ENCODE data around the gene SPRR2E. TPM values are rescaled to one million over a fixed set of nuclear protein-coding genes. Genes with fewer than 3 reads are reported as not detected.
"Not testable (repeated sequence)": the region's sequence is repeated elsewhere in the genome, so short reads cannot be mapped to it uniquely, and the experiment has no call there.

Gene SPRR2E
- polyA plus RNA-seq, 1 of the 3 experiments (the other 2 are of a cell fraction): not detected

- Histone ChIP-seq H4K20me1 (ENCODE audit: insufficient read depth) (no peaks in the 10 kb centered on the region), H3K9me2 (no peaks in the 10 kb centered on the region), H3K36me3 (replicated peaks in 1 of 2; ENCODE audit: control insufficient read depth in 1 of 2, insufficient read depth in 2 of 2, low read length in 1 of 2) (no peaks in the 10 kb centered on the region), H3K4me3 (ENCODE audit: low read depth in 2 of 2, low read length in 1 of 2) (no peak within 1 kb of the TSS), H3K27ac (ENCODE audit: low read depth in 2 of 2, low read length in 1 of 2) (no peak within 1 kb of the TSS), H3K9me3 (no peaks in the 10 kb centered on the region), H3K79me2 (ENCODE audit: insufficient read depth) (no peaks in the 10 kb centered on the region), H2AFZ (ENCODE audit: low read depth) (no peak within 1 kb of the TSS), H3F3A (replicated peaks; ENCODE audit: insufficient read depth) (no peaks in the 10 kb centered on the region), H3K27me3 (ENCODE audit: insufficient read depth) (no peaks in the 10 kb centered on the region), H3K4me2 (no peak within 1 kb of the TSS), H3K9ac (no peak within 1 kb of the TSS), H3K4me1 (ENCODE audit: control insufficient read depth in 1 of 2, insufficient read depth in 2 of 2, low read depth in 1 of 2, low read length in 1 of 2) (no peaks in the 10 kb centered on the region)
- ChIA-PET CTCF (interaction anchor here (1.0 kb wide), 1 partner anchor 17 kb away, joined by 3 read pairs; the partner anchor contains the start of gene SPRR2D), POLR2A (no interaction called here)
- 0% methylated on average over 2 of the region's 2 CpGs for WGBS (ENCODE audit: low lambda C conversion rate)
- TF ChIP-seq, protein P1, sequence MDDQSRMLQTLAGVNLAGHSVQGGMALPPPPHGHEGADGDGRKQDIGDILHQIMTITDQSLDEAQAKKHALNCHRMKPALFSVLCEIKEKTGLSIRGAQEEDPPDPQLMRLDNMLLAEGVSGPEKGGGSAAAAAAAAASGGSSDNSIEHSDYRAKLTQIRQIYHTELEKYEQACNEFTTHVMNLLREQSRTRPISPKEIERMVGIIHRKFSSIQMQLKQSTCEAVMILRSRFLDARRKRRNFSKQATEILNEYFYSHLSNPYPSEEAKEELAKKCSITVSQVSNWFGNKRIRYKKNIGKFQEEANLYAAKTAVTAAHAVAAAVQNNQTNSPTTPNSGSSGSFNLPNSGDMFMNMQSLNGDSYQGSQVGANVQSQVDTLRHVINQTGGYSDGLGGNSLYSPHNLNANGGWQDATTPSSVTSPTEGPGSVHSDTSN (IDR thresholded peaks at IDR 0.05): no peak
- TF ChIP-seq, protein P2, sequence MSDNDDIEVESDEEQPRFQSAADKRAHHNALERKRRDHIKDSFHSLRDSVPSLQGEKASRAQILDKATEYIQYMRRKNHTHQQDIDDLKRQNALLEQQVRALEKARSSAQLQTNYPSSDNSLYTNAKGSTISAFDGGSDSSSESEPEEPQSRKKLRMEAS (IDR thresholded peaks at IDR 0.05; ENCODE audit: low read depth): no peak
- TF ChIP-seq RFX5 (IDR thresholded peaks at IDR 0.05; ENCODE audit: low read length): no peak
- DNase-seq: no peak
Observed at GRCh38 chr1:153057375-153057774, 37.0 kb downstream of the SPRR2E start, which contains the start of gene SPRR2A. SPRR2A (minus strand) TSS chr1:153057512; CDS start chr1:153056735, 777 bp downstream.

DNA sequence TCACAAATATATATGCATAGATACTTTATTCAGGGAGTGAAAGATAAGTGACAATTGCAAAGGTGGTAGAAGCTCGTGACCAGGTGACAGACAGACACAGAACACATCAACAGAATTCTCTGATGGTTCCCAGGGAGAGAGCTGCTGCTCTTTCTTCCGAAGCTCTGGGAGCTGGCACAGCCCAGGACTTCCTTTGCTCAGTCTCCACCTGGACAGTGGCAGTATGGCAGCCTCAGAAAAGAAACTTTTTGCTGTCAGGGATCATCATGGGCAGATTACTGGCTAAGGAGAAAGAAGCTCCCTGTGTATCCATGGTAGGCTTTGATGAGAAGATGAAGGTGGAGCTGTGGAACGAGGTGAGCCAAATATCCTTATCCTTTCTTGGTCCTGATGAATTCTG lies 38.2 kb downstream of the SPRR2E start:
- H3F3A ChIP-seq (replicated peaks; ENCODE audit: insufficient read depth); H3K36me3 ChIP-seq (replicated peaks in 1 of 2; ENCODE audit: control insufficient read depth in 1 of 2, insufficient read depth in 2 of 2, low read length in 1 of 2); H3K79me2 ChIP-seq (ENCODE audit: insufficient read depth); H3K27ac ChIP-seq (ENCODE audit: low read depth in 2 of 2, low read length in 1 of 2); H3K9me3 ChIP-seq; DNase-seq; H2AFZ ChIP-seq (ENCODE audit: low read depth); H3K4me2 ChIP-seq; POLR2A ChIA-PET; H3K9me2 ChIP-seq; H3K27me3 ChIP-seq (ENCODE audit: insufficient read depth); H4K20me1 ChIP-seq (ENCODE audit: insufficient read depth); H3K4me3 ChIP-seq (ENCODE audit: low read depth in 2 of 2, low read length in 1 of 2); H3K9ac ChIP-seq; CTCF ChIA-PET; H3K4me1 ChIP-seq (ENCODE audit: control insufficient read depth in 1 of 2, insufficient read depth in 2 of 2, low read depth in 1 of 2, low read length in 1 of 2): not testable (repeated sequence)
- WGBS (ENCODE audit: low lambda C conversion rate): 0% methylated on average over 3 of the region's 3 CpGs

DNA sequence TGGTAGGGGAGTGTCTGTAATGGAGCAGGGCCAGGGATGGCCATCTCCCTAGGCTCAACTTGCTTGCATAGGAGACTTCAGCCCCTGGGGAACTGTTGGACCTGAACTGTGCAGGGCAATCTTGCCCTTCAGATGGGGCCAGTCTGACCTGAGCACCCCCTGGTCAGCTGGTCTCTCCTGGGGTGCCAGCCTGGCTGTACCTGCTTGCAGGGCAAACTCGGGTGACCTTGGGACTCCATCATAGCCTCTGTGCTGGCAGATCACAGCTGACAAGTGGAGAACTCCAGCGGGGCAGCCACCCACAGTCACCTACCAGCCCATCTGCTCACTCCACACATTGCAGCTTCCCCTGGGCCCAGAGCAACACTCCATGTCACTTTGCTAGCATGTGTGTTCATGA lies 45.1 kb downstream of the SPRR2E start:
- no peaks in the 10 kb centered on the region for H4K20me1 ChIP-seq (ENCODE audit: insufficient read depth)
- no peaks in the 10 kb centered on the region; the same call in 1 of the 2 replicates for H3K27me3 ChIP-seq (ENCODE audit: insufficient read depth)
- H3K9me3 ChIP-seq: no peaks in the 10 kb centered on the region
- H3K4me2 ChIP-seq: no peak overlapping the region
- no peaks in the 10 kb centered on the region for H3K4me1 ChIP-seq (ENCODE audit: control insufficient read depth in 1 of 2, insufficient read depth in 2 of 2, low read depth in 1 of 2, low read length in 1 of 2)
- POLR2A ChIA-PET: no interaction called here
- no peak overlapping the region for H2AFZ ChIP-seq (ENCODE audit: low read depth)
- 0% methylated on average over 2 of the region's 2 CpGs for WGBS (ENCODE audit: low lambda C conversion rate)
- TF ChIP-seq RFX5 (IDR thresholded peaks at IDR 0.05; ENCODE audit: low read length) (no peak), NFIC (IDR thresholded peaks at IDR 0.05; ENCODE audit: borderline replicate concordance) (no peak), GABPA (IDR thresholded peaks at IDR 0.05; ENCODE audit: low read depth) (no peak)
- TF ChIP-seq, protein P2 (IDR thresholded peaks at IDR 0.05; ENCODE audit: low read depth): no peak
- CTCF ChIA-PET: no interaction called here
- no peak for DNase-seq
- H3K36me3 ChIP-seq (replicated peaks in 1 of 2; ENCODE audit: control insufficient read depth in 1 of 2, insufficient read depth in 2 of 2, low read length in 1 of 2): no peaks in the 10 kb centered on the region
- H3K79me2 ChIP-seq (ENCODE audit: insufficient read depth): no peaks in the 10 kb centered on the region
- H3F3A ChIP-seq (replicated peaks; ENCODE audit: insufficient read depth): no peaks in the 10 kb centered on the region
- H3K9me2 ChIP-seq: peaks cover 5% of the 10 kb centered on the region; the same call in 1 of the 2 replicates
- H3K9ac ChIP-seq: no peak overlapping the region
- no peak overlapping the region for H3K27ac ChIP-seq (ENCODE audit: low read depth in 2 of 2, low read length in 1 of 2)
- H3K4me3 ChIP-seq (ENCODE audit: low read depth in 2 of 2, low read length in 1 of 2): no peak overlapping the region

Small RNA genes lying within 50 kb of the gene (small RNA-seq; reads per million reads assigned to genes)
- gene SPRR2C: 0 reads per million in 7 experiments

Other genes with a start within 250 kb of the SPRR2E start
- gene LCE7A, start 234.5 kb downstream of the SPRR2E start, polyA plus RNA-seq (2012; rRNA removed): not detected in 2 replicates
- gene SMCP, start 216.2 kb downstream of the SPRR2E start, polyA plus RNA-seq (2012; rRNA removed): not detected in 2 replicates
- 0.64 and 0.86 TPM in 2 replicates for gene IVL, start 186.0 kb downstream of the SPRR2E start, polyA plus RNA-seq (2012; rRNA removed)
- gene SPRR5, start 147.3 kb downstream of the SPRR2E start, polyA plus RNA-seq (2012; rRNA removed): not detected in 2 replicates
- not detected in 2 replicates for gene SPRR4, start 123.9 kb downstream of the SPRR2E start, polyA plus RNA-seq (2012; rRNA removed)
- gene SPRR1A, start 110.4 kb downstream of the SPRR2E start, polyA plus RNA-seq (2012; rRNA removed): not detected in 2 replicates
- gene SPRR3, start 92.8 kb downstream of the SPRR2E start, polyA plus RNA-seq (2012; rRNA removed): not detected in 2 replicates
- not detected in 2 replicates for gene SPRR1B, start 63.3 kb downstream of the SPRR2E start, polyA plus RNA-seq (2012; rRNA removed)
- not detected in 2 replicates for gene SPRR2D, start 53.4 kb downstream of the SPRR2E start, polyA plus RNA-seq (2012; rRNA removed)
- not detected in 2 replicates for gene SPRR2A, start 37.0 kb downstream of the SPRR2E start, polyA plus RNA-seq (2012; rRNA removed)
- gene SPRR2B, start 22.9 kb downstream of the SPRR2E start, polyA plus RNA-seq (2012; rRNA removed): not detected in 2 replicates
- gene SPRR2F, start 19.0 kb upstream of the SPRR2E start, polyA plus RNA-seq (2012; rRNA removed): not detected in 2 replicates
- not detected in 2 replicates for gene SPRR2G, start 56.4 kb upstream of the SPRR2E start, polyA plus RNA-seq (2012; rRNA removed)
- not detected in 2 replicates for gene LELP1, start 108.9 kb upstream of the SPRR2E start, polyA plus RNA-seq (2012; rRNA removed)
- not detected in 2 replicates for gene PRR9, start 123.1 kb upstream of the SPRR2E start, polyA plus RNA-seq (2012; rRNA removed)
- not detected in 2 replicates for gene LORICRIN, start 165.2 kb upstream of the SPRR2E start, polyA plus RNA-seq (2012; rRNA removed)
- not detected in 2 replicates for gene PGLYRP3, start 218.4 kb upstream of the SPRR2E start, polyA plus RNA-seq (2012; rRNA removed)

Measured in SK-N-SH (cell line).